Parathyroid adenoma (tissue), 2 donors: Measurements from ENCODE around the gene SPON2.
"Not testable (repeated sequence)": the region's sequence is repeated elsewhere in the genome, so short reads cannot be mapped to it uniquely, and the experiment has no call there.

Source experiments
- H2AFZ ChIP-seq: fragments of 300-600 bp; sonication (generic); one replicate; pipeline ENCODE4 v1.7.0; 2017; ENCODE audit warnings: antibody characterized with exemption, mild to moderate bottlenecking
- H3K27ac ChIP-seq: fragments of 300-600 bp; sonication (generic); one replicate; pipeline ENCODE4 v1.7.0; 2017
- H3K27me3 ChIP-seq: fragments of 300-600 bp; sonication (generic); one replicate; pipeline ENCODE4 v1.7.0; 2017; ENCODE audit warnings: low read length; ENCODE audit not compliant: control insufficient read depth, insufficient read depth
- H3K36me3 ChIP-seq: fragments of 300-600 bp; sonication (generic); one replicate; pipeline ENCODE4 v1.7.0; 2017; ENCODE audit warnings: low read length; ENCODE audit not compliant: control insufficient read depth, insufficient read depth
- H3K4me1 ChIP-seq: fragments of 300-600 bp; sonication (generic); one replicate; pipeline ENCODE4 v1.7.0; 2017; ENCODE audit warnings: control low read depth
- H3K4me2 ChIP-seq: fragments of 300-600 bp; sonication (generic); one replicate; pipeline ENCODE4 v1.7.0; 2017; ENCODE audit warnings: low read length
- H3K4me3 ChIP-seq: fragments of 300-600 bp; sonication (generic); one replicate; pipeline ENCODE4 v1.7.0; 2017; ENCODE audit warnings: low read depth, low read length
- H3K79me2 ChIP-seq: fragments of 300-600 bp; sonication (generic); one replicate; pipeline ENCODE4 v1.7.0; 2017; ENCODE audit warnings: control low read depth
- H3K9ac ChIP-seq: fragments of 300-600 bp; sonication (generic); one replicate; pipeline ENCODE4 v1.7.0; 2017; ENCODE audit warnings: mild to moderate bottlenecking
- H3K9me3 ChIP-seq: fragments of 300-600 bp; sonication (generic); one replicate; pipeline ENCODE4 v1.7.0; 2017; ENCODE audit warnings: low read length; ENCODE audit not compliant: control insufficient read depth
- CTCF ChIP-seq: fragments of 300-600 bp; sonication (generic); IDR thresholded peaks from one replicate; pipeline ENCODE4 v1.7.0; 2017; ENCODE audit warnings: antibody characterized with exemption, mild to moderate bottlenecking
- donor health status: primary hyperparathyroidism.

Gene SPON2

GRCh38 chr4:1126506-1126905 is 45.9 kb downstream of the SPON2 start:
- Histone ChIP-seq H3K27me3 (no peaks in the 10 kb centered on the region), H3K4me2 (no peak overlapping the region), H3K27ac (no peak overlapping the region), H3K9ac (no peak overlapping the region), H3K79me2 (no peaks in the 10 kb centered on the region), H3K4me3 (no peak overlapping the region), H3K4me1 (no peaks in the 10 kb centered on the region), H3K36me3 (no peaks in the 10 kb centered on the region), H2AFZ (no peak overlapping the region), H3K9me3 (no peaks in the 10 kb centered on the region)
- no peak for TF ChIP-seq CTCF

DNA sequence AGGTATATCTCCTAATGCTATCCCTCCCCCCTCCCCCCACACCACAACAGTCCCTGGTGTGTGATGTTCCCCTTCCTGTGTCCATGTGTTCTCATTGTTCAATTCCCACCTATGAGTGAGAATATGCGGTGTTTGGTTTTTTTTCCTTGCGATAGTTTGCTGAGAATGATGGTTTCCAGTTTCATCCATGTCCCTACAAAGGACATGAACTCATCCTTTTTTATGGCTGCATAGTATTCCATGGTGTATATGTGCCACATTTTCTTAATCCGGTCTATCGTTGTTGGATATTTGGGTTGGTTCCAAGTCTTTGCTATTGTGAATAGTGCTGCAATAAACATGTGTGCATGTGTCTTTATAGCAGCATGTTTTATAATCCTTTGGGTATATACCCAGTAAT is 46.9 kb downstream of the SPON2 start:
- H3K27me3 ChIP-seq, H3K9ac ChIP-seq, H3K4me2 ChIP-seq: not testable (repeated sequence)

DNA sequence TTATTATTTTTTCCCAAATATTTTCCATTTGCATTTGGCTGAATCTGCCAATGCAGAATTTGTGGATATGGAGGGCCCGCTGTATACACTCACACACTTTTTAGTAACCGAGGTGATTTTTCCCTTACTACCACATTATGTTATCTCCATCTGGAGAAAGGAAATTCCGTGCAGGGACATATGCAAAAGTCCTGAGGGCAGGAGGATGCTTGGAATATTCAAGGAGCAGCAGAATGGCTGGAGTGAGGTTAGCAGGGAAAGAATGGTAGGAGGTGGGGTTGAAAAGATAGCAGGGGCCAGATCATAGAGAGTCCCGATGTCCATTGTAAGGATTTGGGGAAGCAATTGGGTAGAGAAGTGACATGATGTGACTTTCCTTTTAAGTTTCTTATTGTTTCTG is 47.6 kb downstream of the SPON2 start:
- no peak overlapping the region for H3K4me3 ChIP-seq
- no peak overlapping the region for H3K9ac ChIP-seq
- no peaks in the 10 kb centered on the region for H3K36me3 ChIP-seq
- H2AFZ ChIP-seq = no peak overlapping the region
- no peak for TF ChIP-seq CTCF
- H3K27ac ChIP-seq = no peak overlapping the region
- H3K27me3 ChIP-seq = no peaks in the 10 kb centered on the region
- H3K79me2 ChIP-seq = no peaks in the 10 kb centered on the region
- no peaks in the 10 kb centered on the region for H3K9me3 ChIP-seq
- no peak overlapping the region for H3K4me2 ChIP-seq
- no peaks in the 10 kb centered on the region for H3K4me1 ChIP-seq

More for the DNA sequence above, 46.9 kb downstream of the SPON2 start:
- not testable (repeated sequence) for H3K4me3 ChIP-seq, H3K79me2 ChIP-seq, H3K4me1 ChIP-seq, H3K9me3 ChIP-seq, H3K27ac ChIP-seq, H3K36me3 ChIP-seq, H2AFZ ChIP-seq

- H3K4me2 ChIP-seq = no peak overlapping the region
- H2AFZ ChIP-seq = no peak overlapping the region
- no peak overlapping the region for H3K4me3 ChIP-seq
- H3K4me1 ChIP-seq = no peaks in the 10 kb centered on the region
- H3K27me3 ChIP-seq = no peaks in the 10 kb centered on the region
- no peaks in the 10 kb centered on the region for H3K36me3 ChIP-seq
- no peaks in the 10 kb centered on the region for H3K9me3 ChIP-seq
- no peaks in the 10 kb centered on the region for H3K79me2 ChIP-seq
- H3K9ac ChIP-seq = no peak overlapping the region
- no peak for TF ChIP-seq CTCF
- H3K27ac ChIP-seq = no peak overlapping the region
Measured at GRCh38 chr4:1122505-1122904, 49.9 kb downstream of the SPON2 start.
